ENCODE results near the gene HOXA6.

The HOXA6 gene

DNA sequence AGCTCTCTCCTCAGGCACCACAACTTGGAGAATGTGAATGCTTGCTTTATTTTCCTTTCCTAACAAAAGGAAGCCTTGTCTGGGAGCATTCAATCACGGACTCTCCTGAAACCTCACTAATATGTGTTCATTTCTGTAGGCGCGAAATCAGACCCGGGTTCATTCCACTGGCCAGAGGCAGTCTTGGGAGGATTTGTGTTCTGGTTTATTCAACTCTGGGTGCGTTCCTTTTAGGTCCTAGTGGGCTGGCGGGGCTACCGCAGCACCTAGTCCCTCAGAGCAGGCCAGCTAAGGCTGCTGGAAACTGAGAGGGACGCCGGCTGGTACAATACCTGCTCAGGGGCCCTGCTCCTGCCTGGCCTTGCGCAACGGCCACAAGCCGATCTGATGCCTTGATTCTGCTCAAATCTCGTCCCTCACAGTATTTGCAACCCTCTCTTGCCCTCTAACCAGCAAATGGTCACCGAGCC is 24.5 kb downstream of the HOXA6 start:
- TF ChIP-seq, protein P1, sequence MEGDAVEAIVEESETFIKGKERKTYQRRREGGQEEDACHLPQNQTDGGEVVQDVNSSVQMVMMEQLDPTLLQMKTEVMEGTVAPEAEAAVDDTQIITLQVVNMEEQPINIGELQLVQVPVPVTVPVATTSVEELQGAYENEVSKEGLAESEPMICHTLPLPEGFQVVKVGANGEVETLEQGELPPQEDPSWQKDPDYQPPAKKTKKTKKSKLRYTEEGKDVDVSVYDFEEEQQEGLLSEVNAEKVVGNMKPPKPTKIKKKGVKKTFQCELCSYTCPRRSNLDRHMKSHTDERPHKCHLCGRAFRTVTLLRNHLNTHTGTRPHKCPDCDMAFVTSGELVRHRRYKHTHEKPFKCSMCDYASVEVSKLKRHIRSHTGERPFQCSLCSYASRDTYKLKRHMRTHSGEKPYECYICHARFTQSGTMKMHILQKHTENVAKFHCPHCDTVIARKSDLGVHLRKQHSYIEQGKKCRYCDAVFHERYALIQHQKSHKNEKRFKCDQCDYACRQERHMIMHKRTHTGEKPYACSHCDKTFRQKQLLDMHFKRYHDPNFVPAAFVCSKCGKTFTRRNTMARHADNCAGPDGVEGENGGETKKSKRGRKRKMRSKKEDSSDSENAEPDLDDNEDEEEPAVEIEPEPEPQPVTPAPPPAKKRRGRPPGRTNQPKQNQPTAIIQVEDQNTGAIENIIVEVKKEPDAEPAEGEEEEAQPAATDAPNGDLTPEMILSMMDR (conservative IDR thresholded peaks at IDR 0.05; ENCODE audit: low read length): no peak
- H3K4me3 ChIP-seq (ENCODE audit: low read length): no peak overlapping the region
- no peak for DNase-seq (ENCODE audit: low read depth)

DNA sequence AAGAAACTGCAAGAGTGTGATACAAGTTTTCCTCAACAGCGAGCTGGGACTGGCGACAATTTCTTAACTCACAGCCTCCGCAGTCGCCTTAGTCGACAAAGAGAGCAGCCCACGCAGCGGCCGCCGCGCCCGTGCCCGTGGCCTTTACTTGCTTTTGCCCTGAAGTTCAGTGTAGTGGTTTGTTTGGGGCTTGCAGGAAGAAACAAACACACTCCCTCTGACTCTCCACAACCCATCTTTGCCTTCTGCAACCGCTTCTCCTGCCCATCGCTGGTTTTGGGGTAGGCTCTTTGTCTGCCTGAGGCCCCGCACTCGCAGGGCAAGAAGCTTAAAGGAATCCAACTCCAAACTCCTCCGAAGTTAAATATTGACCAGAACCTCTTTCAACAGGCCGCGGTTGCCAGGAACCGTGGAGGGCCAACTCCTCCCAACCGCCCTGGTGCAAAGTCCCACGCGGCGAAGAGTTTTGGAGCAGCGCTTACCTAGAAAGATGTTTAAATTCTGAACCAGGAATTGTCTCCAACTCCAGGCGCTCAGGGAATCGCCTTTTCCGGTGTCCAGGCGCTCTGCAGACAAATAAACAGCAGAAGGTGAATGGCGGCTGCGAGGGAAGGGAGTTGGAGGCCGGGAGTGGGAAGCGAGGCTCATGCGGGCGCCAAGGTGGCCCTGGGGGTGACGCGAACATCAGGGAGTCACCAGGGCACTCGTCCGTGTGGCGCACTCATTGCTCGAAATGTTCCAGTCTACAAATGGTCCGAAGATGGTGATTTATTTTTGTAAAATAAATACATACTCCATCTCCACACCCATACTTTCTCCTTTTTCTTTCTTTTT is 25.3 kb downstream of the HOXA6 start:
- no peak overlapping the region for H3K4me3 ChIP-seq (ENCODE audit: low read length)
- no peak for DNase-seq (ENCODE audit: low read depth)
- TF ChIP-seq, protein P1 (conservative IDR thresholded peaks at IDR 0.05; ENCODE audit: low read length): no peak

DNA sequence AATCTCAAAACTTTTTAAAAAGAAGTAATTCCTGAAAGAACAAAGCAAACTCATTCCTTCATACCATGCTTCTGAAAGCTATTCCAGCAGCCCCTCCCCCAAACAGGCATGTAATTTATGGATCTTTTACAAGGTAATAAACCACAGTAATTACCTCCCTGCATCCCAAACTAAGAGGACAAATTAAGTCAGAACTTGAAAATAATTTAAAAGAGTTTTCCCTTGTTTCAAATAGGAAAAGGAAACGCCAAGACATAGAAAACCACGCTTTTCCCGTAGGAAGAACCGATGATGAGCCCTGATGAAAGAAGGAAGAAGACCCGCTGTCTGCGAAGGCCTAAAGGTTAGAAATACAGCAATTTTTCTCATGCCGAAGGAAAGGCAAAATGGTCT is 25.9 kb downstream of the HOXA6 start:
- DNase-seq (ENCODE audit: low read depth): no peak
- no peak overlapping the region for H3K4me3 ChIP-seq (ENCODE audit: low read length)
- TF ChIP-seq, protein P1 (conservative IDR thresholded peaks at IDR 0.05; ENCODE audit: low read length): no peak

DNA sequence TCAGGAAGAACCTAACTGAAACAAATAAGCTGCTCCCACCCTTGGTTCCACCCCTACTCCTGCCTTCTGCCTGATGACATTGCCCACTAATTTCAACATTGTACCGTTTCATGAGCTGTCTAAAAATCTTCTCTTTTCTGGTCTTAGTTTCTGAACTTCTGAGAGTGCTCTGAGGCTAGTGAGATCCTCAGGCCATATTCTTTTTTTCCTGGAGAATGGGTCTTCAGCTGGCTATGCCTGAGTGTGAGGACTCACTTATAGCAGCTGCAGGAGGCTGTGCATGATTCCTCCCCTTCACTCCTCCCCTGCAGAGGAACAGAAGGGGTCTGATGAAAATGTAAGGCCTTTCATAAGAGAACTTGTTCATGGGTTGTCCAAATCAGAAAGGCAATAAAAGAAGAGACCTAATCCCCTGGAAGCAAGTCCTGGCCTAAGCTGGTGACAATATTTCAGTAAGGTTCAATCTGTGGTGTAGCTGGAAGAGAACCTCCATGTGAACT is 28.1 kb downstream of the HOXA6 start:
- H3K4me3 ChIP-seq (ENCODE audit: low read length): no peak overlapping the region
- TF ChIP-seq, protein P1 (conservative IDR thresholded peaks at IDR 0.05; ENCODE audit: low read length): no peak
- no peak for DNase-seq (ENCODE audit: low read depth)

DNA sequence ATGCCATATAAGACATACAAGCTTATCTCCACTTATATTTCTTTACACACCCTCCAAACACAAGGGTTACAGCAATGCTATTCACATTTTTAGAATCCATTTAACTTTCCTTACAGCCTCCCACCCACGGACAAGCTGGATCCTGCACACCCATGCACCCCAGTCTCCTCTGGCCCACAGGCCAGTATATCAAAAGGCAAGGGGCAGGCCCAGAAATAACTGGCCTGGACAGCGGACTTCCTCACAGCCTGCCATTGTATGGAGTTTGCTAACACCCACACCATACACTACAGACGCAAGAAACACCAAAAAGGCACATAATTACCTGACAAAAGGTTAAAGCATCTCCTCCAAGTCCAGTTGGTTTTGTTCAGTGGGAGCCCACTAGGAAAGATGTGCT is 29.0 kb downstream of the HOXA6 start:
- H3K4me3 ChIP-seq (ENCODE audit: low read length): no peak overlapping the region
- DNase-seq (ENCODE audit: low read depth): no peak
- TF ChIP-seq, protein P1 (conservative IDR thresholded peaks at IDR 0.05; ENCODE audit: low read length): no peak

DNA sequence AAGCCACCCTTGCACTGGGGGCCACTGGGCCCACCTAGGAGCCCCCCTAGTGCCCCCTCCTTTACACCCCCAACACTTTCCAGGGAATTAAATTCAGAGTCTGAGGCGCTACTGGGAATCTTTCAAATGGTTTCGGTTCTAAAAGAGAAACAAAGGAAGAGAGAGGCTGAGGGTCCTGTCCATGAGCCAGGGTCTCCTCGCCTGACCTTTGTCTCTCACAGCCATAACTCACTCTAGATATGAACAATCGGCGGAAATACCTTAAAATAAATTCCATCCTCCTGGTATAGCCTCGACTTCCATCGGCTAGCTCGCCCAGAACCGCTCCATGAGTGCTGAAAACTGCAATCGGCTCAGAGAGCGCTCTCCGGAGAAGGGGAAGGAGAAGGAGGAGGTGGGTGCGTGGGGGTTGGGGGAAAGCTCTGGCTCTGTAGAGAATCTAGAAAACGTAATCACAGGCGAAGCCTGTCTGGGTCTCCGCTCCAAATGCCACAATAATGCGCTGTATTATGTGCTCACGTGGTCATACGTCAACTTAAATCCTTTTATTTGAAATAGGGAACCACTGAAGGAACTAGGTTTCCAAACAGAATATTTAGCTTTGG is 29.6 kb downstream of the HOXA6 start:
- H3K4me3 ChIP-seq (ENCODE audit: low read length): no peak overlapping the region
- TF ChIP-seq, protein P1 (conservative IDR thresholded peaks at IDR 0.05; ENCODE audit: low read length): no peak
- no peak for DNase-seq (ENCODE audit: low read depth)
